ENCODE results near the gene BTBD17. TPM values are rescaled to one million over a fixed set of nuclear protein-coding genes. Genes with fewer than 3 reads are reported as not detected.

BTBD17 gene
- total RNA-seq, 3 donors from 2014 or later (not counting 1 experiment from before 2014, with no cell fraction given): 0.48 TPM; not detected in 2

DNA sequence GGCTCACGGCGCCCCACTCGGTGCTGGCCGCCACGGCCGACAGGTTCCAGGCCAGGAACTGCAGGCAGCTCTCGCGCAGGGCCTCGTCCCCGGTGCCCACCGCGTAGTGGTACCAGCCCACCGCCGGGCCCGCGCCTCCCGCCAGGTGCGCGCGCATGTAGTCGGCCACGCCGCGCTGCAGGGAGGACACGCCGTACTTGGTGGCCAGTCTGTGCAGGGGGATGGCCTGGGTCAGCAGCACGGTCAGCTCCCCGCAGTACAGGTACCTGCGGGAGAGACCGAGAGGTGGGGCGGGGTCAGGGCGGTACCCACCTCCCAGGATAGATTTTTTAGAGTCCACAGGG, 4.2 kb downstream of the BTBD17 start:
- H3K4me3 ChIP-seq (ENCODE audit: low read length): no peak overlapping the region
- intact Hi-C loops (cut with micrococcal nuclease): loop anchor here (5.0 to 10.0 kb wide), 2 partner anchors 53 to 145 kb away; partner anchors contain the start of gene TTYH2
- DNase-seq: no peak
- H3K27me3 ChIP-seq (ENCODE audit: control insufficient read depth, insufficient read depth, low read length): peaks cover 42% of the 10 kb centered on the region
- H3K4me1 ChIP-seq (ENCODE audit: control insufficient read depth, insufficient read depth, low read length): peaks cover 8% of the 10 kb centered on the region
- H3K27ac Mint-ChIP-seq: no peak overlapping the region
- H3K4me3 Mint-ChIP-seq: no peak overlapping the region
- TF ChIP-seq, protein P1, sequence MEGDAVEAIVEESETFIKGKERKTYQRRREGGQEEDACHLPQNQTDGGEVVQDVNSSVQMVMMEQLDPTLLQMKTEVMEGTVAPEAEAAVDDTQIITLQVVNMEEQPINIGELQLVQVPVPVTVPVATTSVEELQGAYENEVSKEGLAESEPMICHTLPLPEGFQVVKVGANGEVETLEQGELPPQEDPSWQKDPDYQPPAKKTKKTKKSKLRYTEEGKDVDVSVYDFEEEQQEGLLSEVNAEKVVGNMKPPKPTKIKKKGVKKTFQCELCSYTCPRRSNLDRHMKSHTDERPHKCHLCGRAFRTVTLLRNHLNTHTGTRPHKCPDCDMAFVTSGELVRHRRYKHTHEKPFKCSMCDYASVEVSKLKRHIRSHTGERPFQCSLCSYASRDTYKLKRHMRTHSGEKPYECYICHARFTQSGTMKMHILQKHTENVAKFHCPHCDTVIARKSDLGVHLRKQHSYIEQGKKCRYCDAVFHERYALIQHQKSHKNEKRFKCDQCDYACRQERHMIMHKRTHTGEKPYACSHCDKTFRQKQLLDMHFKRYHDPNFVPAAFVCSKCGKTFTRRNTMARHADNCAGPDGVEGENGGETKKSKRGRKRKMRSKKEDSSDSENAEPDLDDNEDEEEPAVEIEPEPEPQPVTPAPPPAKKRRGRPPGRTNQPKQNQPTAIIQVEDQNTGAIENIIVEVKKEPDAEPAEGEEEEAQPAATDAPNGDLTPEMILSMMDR (IDR thresholded peaks at IDR 0.05): no peak
- H3K9me3 ChIP-seq (ENCODE audit: control insufficient read depth, insufficient read depth, low read length): no peaks in the 10 kb centered on the region
- H3K27me3 Mint-ChIP-seq (ENCODE audit: low read depth in 2 of 2): peaks cover 34 to 52% of the 10 kb centered on the region in 2 donors
- no peaks in the 10 kb centered on the region for H3K9me3 Mint-ChIP-seq
- no peak overlapping the region for H3K27ac ChIP-seq (ENCODE audit: low read length)
- peaks cover 0 to 7% of the 10 kb centered on the region in 2 donors for H3K4me1 Mint-ChIP-seq
- no peak for ATAC-seq
- no peaks in the 10 kb centered on the region for H3K36me3 Mint-ChIP-seq
- no peaks in the 10 kb centered on the region for H3K36me3 ChIP-seq (ENCODE audit: control insufficient read depth, insufficient read depth, low read length)
- 27% methylated on average over 32 of the region's 32 CpGs for WGBS (ENCODE audit: insufficient coverage)

DNA sequence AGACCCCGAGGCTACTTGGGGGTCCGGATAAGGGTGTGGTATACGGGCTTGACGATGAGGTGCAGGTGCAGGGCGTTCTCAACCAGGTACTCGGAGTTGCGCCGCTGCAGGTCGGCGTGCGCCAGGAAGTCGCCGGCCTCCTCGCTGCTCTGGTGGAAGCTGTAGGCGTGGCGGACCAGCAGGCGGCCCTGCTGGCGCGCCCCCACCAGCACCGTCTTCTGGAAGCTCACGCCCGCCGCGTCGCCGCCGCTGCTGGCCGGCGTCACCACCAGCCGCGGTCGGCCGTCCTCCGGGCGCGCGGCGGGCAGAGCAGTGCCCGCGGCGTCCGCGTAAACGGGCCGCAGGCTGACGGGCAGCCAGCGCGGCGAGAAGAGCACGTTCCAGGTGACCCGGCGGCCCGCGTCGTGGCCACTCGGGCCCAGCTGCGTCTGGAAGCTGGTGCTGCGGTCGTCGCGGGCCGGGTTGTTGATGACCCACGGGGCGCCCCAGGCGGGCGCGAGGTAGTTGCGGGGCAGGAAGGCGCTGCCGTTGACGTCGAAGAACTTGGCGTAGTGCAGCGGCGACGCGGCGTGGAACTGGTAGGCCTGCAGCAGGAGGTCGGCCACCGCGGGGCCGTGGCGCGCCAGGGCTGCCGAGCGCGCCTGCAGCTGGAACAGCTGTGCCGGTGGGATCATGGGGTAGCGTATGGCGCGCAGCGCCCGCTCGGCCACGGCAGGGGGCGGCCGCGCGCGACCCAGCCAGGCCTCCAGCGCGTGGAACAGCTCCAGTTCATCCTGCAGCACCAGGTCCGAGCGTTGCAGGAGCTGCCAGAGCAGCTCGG, 4.8 kb downstream of the BTBD17 start:
- Mint-ChIP-seq H3K4me1 (peaks cover 0 to 7% of the 10 kb centered on the region in 2 donors), H3K36me3 (no peaks in the 10 kb centered on the region), H3K27me3 (ENCODE audit: low read depth in 2 of 2) (peaks cover 34 to 49% of the 10 kb centered on the region in 2 donors), H3K4me3 (peak overlapping the region; percentile 42), H3K27ac (no peak overlapping the region), H3K9me3 (no peaks in the 10 kb centered on the region)
- intact Hi-C loops (cut with micrococcal nuclease): loop anchor here (5.0 to 10.0 kb wide), 2 partner anchors 52 to 145 kb away; partner anchors contain the start of gene TTYH2
- 3% methylated on average over 105 of the region's 105 CpGs for WGBS (ENCODE audit: insufficient coverage)
- peak in 2 of 3 donors; percentile 49 to 60 for ATAC-seq
- peak in 1 of 2 donors; percentile 44 for DNase-seq
- TF ChIP-seq, protein P1 (IDR thresholded peaks at IDR 0.05): no peak
- Histone ChIP-seq H3K27ac (ENCODE audit: low read length) (no peak overlapping the region), H3K36me3 (ENCODE audit: control insufficient read depth, insufficient read depth, low read length) (no peaks in the 10 kb centered on the region), H3K9me3 (ENCODE audit: control insufficient read depth, insufficient read depth, low read length) (no peaks in the 10 kb centered on the region), H3K4me1 (ENCODE audit: control insufficient read depth, insufficient read depth, low read length) (peaks cover 8% of the 10 kb centered on the region), H3K4me3 (ENCODE audit: low read length) (no peak overlapping the region), H3K27me3 (ENCODE audit: control insufficient read depth, insufficient read depth, low read length) (peaks cover 47% of the 10 kb centered on the region)

DNA sequence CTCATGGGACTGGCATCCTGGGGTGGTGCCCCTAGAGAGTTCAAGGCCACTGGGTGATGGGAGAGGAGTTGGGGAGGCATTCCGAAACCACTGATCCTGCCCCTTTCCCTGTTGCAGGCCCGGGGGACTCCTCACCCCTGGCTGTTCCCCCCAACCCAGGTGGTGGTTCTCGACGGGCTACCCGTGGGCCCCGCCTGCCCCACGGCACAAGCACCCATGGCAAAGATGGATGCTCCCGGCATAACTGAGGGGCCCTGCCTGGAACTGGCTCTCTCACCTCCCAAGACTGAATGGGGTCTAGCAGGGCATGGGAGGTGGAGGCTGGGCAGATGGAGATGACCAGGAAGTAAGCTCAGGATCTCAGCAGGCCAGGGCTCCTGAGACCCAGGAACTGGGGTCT, 6.6 kb downstream of the BTBD17 start:
- no peaks in the 10 kb centered on the region for H3K9me3 ChIP-seq (ENCODE audit: control insufficient read depth, insufficient read depth, low read length)
- H3K36me3 ChIP-seq (ENCODE audit: control insufficient read depth, insufficient read depth, low read length): no peaks in the 10 kb centered on the region
- Mint-ChIP-seq H3K27ac (no peak overlapping the region), H3K27me3 (ENCODE audit: low read depth in 2 of 2) (peaks cover 27 to 41% of the 10 kb centered on the region in 2 donors), H3K9me3 (no peaks in the 10 kb centered on the region), H3K4me3 (no peak overlapping the region), H3K4me1 (peaks cover 0 to 7% of the 10 kb centered on the region in 2 donors), H3K36me3 (no peaks in the 10 kb centered on the region)
- ATAC-seq (no peak), DNase-seq (no peak)
- no peak overlapping the region for H3K4me3 ChIP-seq (ENCODE audit: low read length)
- TF ChIP-seq, protein P1 (IDR thresholded peaks at IDR 0.05): no peak
- no peak overlapping the region for H3K27ac ChIP-seq (ENCODE audit: low read length)
- 91% methylated on average over 8 of the region's 8 CpGs for WGBS (ENCODE audit: insufficient coverage)
- H3K27me3 ChIP-seq (ENCODE audit: control insufficient read depth, insufficient read depth, low read length): peaks cover 49% of the 10 kb centered on the region
- intact Hi-C loops (cut with micrococcal nuclease): loop anchor here (5.0 to 10.0 kb wide), 2 partner anchors 50 to 143 kb away; partner anchors contain the start of gene TTYH2
- peaks cover 8% of the 10 kb centered on the region for H3K4me1 ChIP-seq (ENCODE audit: control insufficient read depth, insufficient read depth, low read length)
